Keratinocyte (primary cell): ENCODE measurements around the gene RRP8. TPM values are rescaled to one million over a fixed set of nuclear protein-coding genes. Genes with fewer than 3 reads are reported as not detected.

Source experiments
- DNase-seq: peaks from one replicate; pipeline ENCODE4 v3.0.0-alpha.2; 2011; ENCODE audit warnings: low read depth, missing footprints, low spot score
- FAIRE-seq: peaks from 2 replicates; lab custom pipeline; 2011; peaks lifted over from hg19 to GRCh38; lab: Jason Lieb, UNC
- H2AFZ ChIP-seq: 2 replicates; pipeline ENCODE4 v1.6.0; 2012; ENCODE audit warnings: low read length, control low read depth, inconsistent platforms; ENCODE audit not compliant: control insufficient read depth
- H3K27ac ChIP-seq: 2 replicates; pipeline ENCODE4 v1.5.1; 2011; ENCODE audit warnings: low read length; ENCODE audit not compliant: control insufficient read depth, insufficient read depth
- H3K27me3 ChIP-seq: 3 replicates; pipeline ENCODE4 v1.6.0; 2011; ENCODE audit warnings: low read length; ENCODE audit not compliant: control insufficient read depth, insufficient read depth; ENCODE audit errors: extremely low read depth
- H3K36me3 ChIP-seq, 2 experiments: 2 replicates in 1 of 2; 3 replicates in 1 of 2; pipeline ENCODE4 v1.5.1; 2011; ENCODE audit warnings: low read length in 2 of 2, mild to moderate bottlenecking in 1 of 2; ENCODE audit not compliant: control insufficient read depth in 2 of 2, insufficient read depth in 2 of 2; ENCODE audit errors: extremely low read depth in 1 of 2
- H3K4me1 ChIP-seq: 3 replicates; pipeline ENCODE4 v1.5.1; 2011; ENCODE audit warnings: low read length; ENCODE audit not compliant: control insufficient read depth, insufficient read depth; ENCODE audit errors: extremely low read depth
- H3K4me2 ChIP-seq: 3 replicates; pipeline ENCODE4 v1.6.0; 2011; ENCODE audit warnings: low read depth, low read length; ENCODE audit not compliant: control insufficient read depth, insufficient read depth; ENCODE audit errors: extremely low read depth
- H3K4me3 ChIP-seq, 3 experiments: fragments of 200-600 bp in 1 of 3; sonication (generic) in 1 of 3; 2 replicates in 2 of 3; 3 replicates in 1 of 3; pipeline ENCODE4 v1.5.1; 2011 to 2016; ENCODE audit warnings: low read length in 3 of 3, mild to moderate bottlenecking in 3 of 3, control low read depth in 2 of 3, inconsistent platforms in 1 of 3, low read depth in 1 of 3, mixed read lengths in 1 of 3, mixed run types in 1 of 3, moderate library complexity in 1 of 3; ENCODE audit not compliant: control insufficient read depth in 2 of 3, insufficient read depth in 2 of 3; ENCODE audit errors: extremely low read depth in 1 of 3
- H3K79me2 ChIP-seq: 2 replicates; pipeline ENCODE4 v1.6.0; 2012; ENCODE audit warnings: low read length; ENCODE audit not compliant: control insufficient read depth, insufficient read depth
- H3K9ac ChIP-seq: 3 replicates; pipeline ENCODE4 v1.6.0; 2011; ENCODE audit warnings: low read length; ENCODE audit not compliant: control insufficient read depth, insufficient read depth; ENCODE audit errors: extremely low read depth
- H3K9me1 ChIP-seq: 3 replicates; pipeline ENCODE4 v1.6.0; 2011; ENCODE audit warnings: low read length; ENCODE audit not compliant: control insufficient read depth, insufficient read depth; ENCODE audit errors: extremely low read depth
- H3K9me3 ChIP-seq: 2 replicates; pipeline ENCODE4 v1.5.1; 2012; ENCODE audit warnings: low read depth, low read length; ENCODE audit not compliant: control insufficient read depth
- H4K20me1 ChIP-seq: 3 replicates; pipeline ENCODE4 v1.6.0; 2011; ENCODE audit warnings: low read length; ENCODE audit not compliant: control insufficient read depth, insufficient read depth; ENCODE audit errors: extremely low read depth
- CTCF ChIP-seq, 3 experiments: IDR thresholded peaks in 1 of 3; conservative IDR thresholded peaks in 1 of 3; optimal IDR thresholded peaks in 1 of 3; 2 replicates in 2 of 3; 3 replicates in 1 of 3; pipeline versions ENCODE3 to v1.5.1; 2011; ENCODE audit warnings: low read length in 3 of 3, mild to moderate bottlenecking in 3 of 3, moderate library complexity in 2 of 3, control low read depth in 1 of 3, inconsistent platforms in 1 of 3; ENCODE audit not compliant: insufficient read depth in 2 of 3; ENCODE audit errors: extremely low read depth in 1 of 3
- EZH2 ChIP-seq: IDR thresholded peaks from one replicate; pipeline ENCODE4 v1.6.1; 2012; ENCODE audit warnings: inconsistent platforms, mild to moderate bottlenecking, low read length, moderate library complexity
- dilution Hi-C: fragments of 300-500 bp; cut with MboI; formaldehyde crosslinking; loops from one replicate; pipeline ENCODE4 v1.7.0; 2020; ENCODE audit warnings: low sequenced_read_pairs; ENCODE audit not compliant: extremely low pct_ligation_motif_present
- polyA plus RNA-seq, 5 experiments: library from polyadenylated mRNA; depleted of rRNA in 3 of 5; stranded (reverse) in 3 of 5; stranded (forward) in 1 of 5; unstranded in 1 of 5; fragments of >200 nt; gene quantifications; 1 replicate in 1 of 5; 2 replicates in 3 of 5; 3 replicates in 1 of 5; pipeline versions ENCODE4 v1.2.1 to v1.2.3, GENCODE V29; 2011 to 2012; ENCODE audit warnings: missing spikeins in 2 of 5, low read depth in 1 of 5, low replicate concordance in 1 of 5

Gene RRP8
- polyA plus RNA-seq, 1 donor (not counting 4 experiments of a cell fraction or from before 2014, with no cell fraction given) = 15.0 TPM

- FAIRE-seq = no peak
- H3K36me3 ChIP-seq = no peaks in the 10 kb centered on the region
- no peak for DNase-seq
- no peaks in the 10 kb centered on the region for H3K79me2 ChIP-seq
- TF ChIP-seq EZH2 (no peak), CTCF (optimal IDR thresholded peaks at IDR 0.05 in 1 of 3, IDR thresholded peaks at IDR 0.05 in 1 of 3, conservative IDR thresholded peaks at IDR 0.05 in 1 of 3; ENCODE audit: extremely low read depth in 1 of 3, insufficient read depth in 2 of 3, low read length in 3 of 3) (no peak)
- no peaks in the 10 kb centered on the region for H3K4me1 ChIP-seq
- H3K9ac ChIP-seq = no peak overlapping the region
- no peaks in the 10 kb centered on the region for H4K20me1 ChIP-seq
- peaks cover 3% of the 10 kb centered on the region for H3K9me3 ChIP-seq
- H3K27me3 ChIP-seq = no peaks in the 10 kb centered on the region
- no peak overlapping the region for H2AFZ ChIP-seq
- H3K27ac ChIP-seq = no peak overlapping the region
- dilution Hi-C loops = no loop called here
- no peak overlapping the region for H3K4me3 ChIP-seq
- H3K4me2 ChIP-seq = no peak overlapping the region
- no peaks in the 10 kb centered on the region for H3K9me1 ChIP-seq
Observed at GRCh38 chr11:6584528-6584927, 18.9 kb downstream of the RRP8 start.

GRCh38 chr11:6583584-6583983 lies 19.8 kb downstream of the RRP8 start:
- DNase-seq (no peak), FAIRE-seq (no peak)
- H3K4me1 ChIP-seq = no peaks in the 10 kb centered on the region
- no peak overlapping the region for H3K9ac ChIP-seq
- H4K20me1 ChIP-seq = no peaks in the 10 kb centered on the region
- no peaks in the 10 kb centered on the region for H3K27me3 ChIP-seq
- no peak overlapping the region for H3K4me2 ChIP-seq
- H3K4me3 ChIP-seq = no peak overlapping the region
- H3K9me1 ChIP-seq = no peaks in the 10 kb centered on the region
- no peaks in the 10 kb centered on the region for H3K79me2 ChIP-seq
- H3K9me3 ChIP-seq = peaks cover 3% of the 10 kb centered on the region
- no peak overlapping the region for H2AFZ ChIP-seq
- no peaks in the 10 kb centered on the region for H3K36me3 ChIP-seq
- dilution Hi-C loops = no loop called here
- H3K27ac ChIP-seq = no peak overlapping the region
- TF ChIP-seq EZH2 (no peak), CTCF (optimal IDR thresholded peaks at IDR 0.05 in 1 of 3, IDR thresholded peaks at IDR 0.05 in 1 of 3, conservative IDR thresholded peaks at IDR 0.05 in 1 of 3; ENCODE audit: extremely low read depth in 1 of 3, insufficient read depth in 2 of 3, low read length in 3 of 3) (no peak)
